Caki2 (cell line): ENCODE data around the gene HMGN4. TPM values are rescaled to one million over a fixed set of nuclear protein-coding genes. Genes with fewer than 3 reads are reported as not detected.
"Not testable (repeated sequence)": the region's sequence is repeated elsewhere in the genome, so short reads cannot be mapped to it uniquely, and the experiment has no call there.

Experiments
- DNase-seq: peaks from one replicate; pipeline ENCODE4 v3.0.0-alpha.2; 2015; ENCODE audit warnings: low read depth
- in situ Hi-C: cut with HindIII; loops from 2 replicates; pipeline ENCODE4 v1.10.0; 2016; ENCODE audit warnings: low sequenced_read_pairs, low pct_unique_long_range_greater_than_20kb, mixed read lengths
- total RNA-seq: library from RNA; depleted of rRNA; stranded (reverse); fragments of >200 nt; shearing (Covaris generic); gene quantifications from 2 replicates; pipeline ENCODE4 v1.2.3, GENCODE V29; 2014; ENCODE audit warnings: low replicate concordance

The HMGN4 gene
- total RNA-seq, 1 experiment from 2014 or later = 165 TPM

GRCh38 chr6:26520850-26521599 is 17.1 kb upstream of the HMGN4 start:
- in situ Hi-C loops = no loop called here
- peak; percentile 85 for DNase-seq

GRCh38 chr6:26521600-26522391 is 16.4 kb upstream of the HMGN4 start:
- in situ Hi-C loops = no loop called here
- DNase-seq = peak; percentile 83

- DNase-seq = peak; percentile 40
These were observed 15.5 kb upstream of the HMGN4 start for GRCh38 chr6:26522486-26523228.

GRCh38 chr6:26524314-26524713 is 13.9 kb upstream of the HMGN4 start:
- in situ Hi-C loops, DNase-seq: not testable (repeated sequence)

More at GRCh38 chr6:26522486-26523228, 15.5 kb upstream of the HMGN4 start:
- in situ Hi-C loops = not testable (repeated sequence)

GRCh38 chr6:26524722-26525370 is 13.3 kb upstream of the HMGN4 start:
- in situ Hi-C loops = loop anchor here (25.0 kb wide), 1 partner anchor 188 kb away; no protein-coding TSS in a partner anchor
- no peak for DNase-seq

GRCh38 chr6:26525838-26526237 is 12.3 kb upstream of the HMGN4 start:
- no peak for DNase-seq
- in situ Hi-C loops = loop anchor here (25.0 kb wide), 1 partner anchor 189 kb away; no protein-coding TSS in a partner anchor

- in situ Hi-C loops = loop anchor here (25.0 kb wide), 1 partner anchor 190 kb away; no protein-coding TSS in a partner anchor
- DNase-seq = no peak
These were observed 11.2 kb upstream of the HMGN4 start for GRCh38 chr6:26526928-26527327.

- DNase-seq = no peak
- in situ Hi-C loops = loop anchor here (25.0 kb wide), 1 partner anchor 193 kb away; no protein-coding TSS in a partner anchor
These were observed 8.0 kb upstream of the HMGN4 start for GRCh38 chr6:26530203-26530602.

- no peak for DNase-seq
- in situ Hi-C loops = loop anchor here (25.0 kb wide), 1 partner anchor 195 kb away; no protein-coding TSS in a partner anchor
These were observed 6.3 kb upstream of the HMGN4 start for GRCh38 chr6:26531897-26532296.

- in situ Hi-C loops = loop anchor here (25.0 kb wide), 1 partner anchor 196 kb away; no protein-coding TSS in a partner anchor
- peak; percentile 93 for DNase-seq
These were observed 5.3 kb upstream of the HMGN4 start for GRCh38 chr6:26532699-26533531.

GRCh38 chr6:26533532-26533931 is 4.6 kb upstream of the HMGN4 start:
- DNase-seq = no peak
- in situ Hi-C loops = loop anchor here (25.0 kb wide), 1 partner anchor 196 kb away; no protein-coding TSS in a partner anchor

GRCh38 chr6:26534681-26535465 is 3.3 kb upstream of the HMGN4 start:
- in situ Hi-C loops = loop anchor here (25.0 kb wide), 1 partner anchor 198 kb away; no protein-coding TSS in a partner anchor
- DNase-seq = peak; percentile 98

GRCh38 chr6:26536571-26537159 is 1.5 kb upstream of the HMGN4 start:
- DNase-seq = peak; percentile 65
- in situ Hi-C loops = loop anchor here (25.0 kb wide), 1 partner anchor 199 kb away; no protein-coding TSS in a partner anchor

GRCh38 chr6:26537160-26537845 is 863 bp upstream of the HMGN4 start:
- in situ Hi-C loops = loop anchor here (25.0 kb wide), 1 partner anchor 200 kb away; no protein-coding TSS in a partner anchor
- peak; percentile 95 for DNase-seq

GRCh38 chr6:26538572-26538902 is 371 bp downstream of the HMGN4 start:
- in situ Hi-C loops = loop anchor here (25.0 kb wide), 1 partner anchor 201 kb away; no protein-coding TSS in a partner anchor
- DNase-seq = no peak
